Measurements from ENCODE around the gene MCOLN3. TPM values are rescaled to one million over a fixed set of nuclear protein-coding genes. Genes with fewer than 3 reads are reported as not detected.
"Not testable (repeated sequence)": the region's sequence is repeated elsewhere in the genome, so short reads cannot be mapped to it uniquely, and the experiment has no call there.

MCOLN3 gene
- total RNA-seq, 1 donor from 2014 or later = 0.36 TPM

GRCh38 chr1:85047472-85048295, 616 bp downstream of the MCOLN3 start:
- peak; percentile 43 for ATAC-seq

GRCh38 chr1:85047144-85047471, 1.2 kb downstream of the MCOLN3 start:
- ATAC-seq = no peak

- ATAC-seq = no peak
These were observed 5.9 kb downstream of the MCOLN3 start for GRCh38 chr1:85042413-85042812.

- ATAC-seq = no peak
These were observed 6.5 kb downstream of the MCOLN3 start for GRCh38 chr1:85041793-85042192.

- no peak for ATAC-seq
These were observed 15.1 kb downstream of the MCOLN3 start for GRCh38 chr1:85033221-85033620.

GRCh38 chr1:85030536-85030935, 17.8 kb downstream of the MCOLN3 start:
- no peak for ATAC-seq

- ATAC-seq = no peak
These were observed 20.1 kb downstream of the MCOLN3 start for GRCh38 chr1:85028151-85028550.

- ATAC-seq = peak; percentile 49
These were observed 20.9 kb downstream of the MCOLN3 start for GRCh38 chr1:85027242-85027983.

GRCh38 chr1:85025940-85026339, 22.4 kb downstream of the MCOLN3 start:
- no peak for ATAC-seq

GRCh38 chr1:85024736-85025135, 23.6 kb downstream of the MCOLN3 start:
- ATAC-seq = no peak

GRCh38 chr1:85022700-85023099, 25.6 kb downstream of the MCOLN3 start:
- ATAC-seq = no peak

- no peak for ATAC-seq
These were observed 28.3 kb downstream of the MCOLN3 start for GRCh38 chr1:85019994-85020393.

GRCh38 chr1:85015826-85016225, 32.5 kb downstream of the MCOLN3 start:
- ATAC-seq = no peak

- ATAC-seq = not testable (repeated sequence)
These were observed 42.7 kb downstream of the MCOLN3 start for GRCh38 chr1:85005641-85006040.

GRCh38 chr1:85001742-85002141, 46.6 kb downstream of the MCOLN3 start:
- no peak for ATAC-seq

- peak; percentile 16 for ATAC-seq
These were observed 49.5 kb downstream of the MCOLN3 start for GRCh38 chr1:84998642-84999280.

GRCh38 chr1:84997667-84998600, 50.4 kb downstream of the MCOLN3 start:
- no peak for ATAC-seq

GRCh38 chr1:84996846-84997666, 51.2 kb downstream of the MCOLN3 start, which contains the start of gene MCOLN2:
MCOLN2 (minus strand) TSS chr1:84997113; CDS start chr1:84996872, 241 bp downstream.
- peak; percentile 82 for ATAC-seq

GRCh38 chr1:84995484-84996334, 52.6 kb downstream of the MCOLN3 start:
- ATAC-seq = no peak

All from esophagus mucosa (tissue), 1 donor.